Natural killer cell (primary cell): ENCODE data around the gene MGAT3. TPM values are rescaled to one million over a fixed set of nuclear protein-coding genes. Genes with fewer than 3 reads are reported as not detected.

ENCODE experiments used
- ATAC-seq, 3 donors: fragments of 150-1000 bp in 2 of 3; fragments of 200-7000 bp in 1 of 3; cut with Tn5 transposase; 1 replicate in 1 of 3; 2 replicates in 2 of 3; pipeline ENCODE4 v1.10.0; 2021; ENCODE audit warnings: mild to moderate bottlenecking in 2 of 3, moderate library complexity in 2 of 3
- DNase-seq, 2 donors: peaks; one replicate each; pipeline versions ENCODE4 v3.0.0 to v3.0.0-alpha.2; 2013 to 2021; ENCODE audit warnings: mixed read lengths in 1 of 2
- H3K27ac ChIP-seq: one replicate; pipeline ENCODE4 v1.5.1; 2013; ENCODE audit warnings: mild to moderate bottlenecking, low read length
- H3K27me3 ChIP-seq: one replicate; pipeline ENCODE4 v1.6.1; 2013; ENCODE audit warnings: low read length; ENCODE audit not compliant: control insufficient read depth, insufficient read depth
- H3K36me3 ChIP-seq: one replicate; pipeline ENCODE4 v1.6.1; 2013; ENCODE audit warnings: low read length; ENCODE audit not compliant: control insufficient read depth, insufficient read depth
- H3K4me1 ChIP-seq: one replicate; pipeline ENCODE4 v1.6.1; 2013; ENCODE audit warnings: low read length; ENCODE audit not compliant: control insufficient read depth, insufficient read depth
- H3K4me3 ChIP-seq: one replicate; pipeline ENCODE4 v1.5.1; 2013; ENCODE audit warnings: low read length
- H3K9me3 ChIP-seq: one replicate; pipeline ENCODE4 v1.6.1; 2013; ENCODE audit warnings: low read length; ENCODE audit not compliant: control insufficient read depth, insufficient read depth
- H3K27ac Mint-ChIP-seq, 2 donors: one replicate each; pipeline ENCODE4 v1.8.0; 2022; ENCODE audit warnings: mild to moderate bottlenecking in 2 of 2, mixed read lengths in 2 of 2, moderate library complexity in 1 of 2
- H3K27me3 Mint-ChIP-seq, 2 donors: one replicate each; pipeline ENCODE4 v1.8.0; 2022; ENCODE audit warnings: low read depth in 2 of 2, mixed read lengths in 2 of 2
- H3K36me3 Mint-ChIP-seq: one replicate; pipeline ENCODE4 v1.8.0; 2022; ENCODE audit warnings: mixed read lengths
- H3K4me1 Mint-ChIP-seq, 2 donors: one replicate each; pipeline ENCODE4 v1.8.0; 2022; ENCODE audit warnings: mixed read lengths in 2 of 2
- H3K4me3 Mint-ChIP-seq: one replicate; pipeline ENCODE4 v1.8.0; 2022; ENCODE audit warnings: mild to moderate bottlenecking, moderate library complexity, mixed read lengths
- H3K9me3 Mint-ChIP-seq, 2 donors: one replicate each; pipeline ENCODE4 v1.8.0; 2022; ENCODE audit warnings: mixed read lengths in 2 of 2
- CTCF ChIP-seq: fragments of 200-600 bp; IDR thresholded peaks from one replicate; pipeline ENCODE4 v1.8.0; 2022; ENCODE audit warnings: antibody characterized with exemption
- WGBS: methylation state at CpG from one replicate; pipeline ENCODE4 v1.1.7; 2013; ENCODE audit warnings: missing lambda C conversion rate; ENCODE audit not compliant: insufficient coverage; 5-methylcytosine and 5-hydroxymethylcytosine counted together
- intact Hi-C: fragments of 100-400 bp; cut with micrococcal nuclease; formaldehyde crosslinking; loops from one replicate; pipeline ENCODE4 v1.14.2; 2022
- total RNA-seq, 4 donors: library from RNA; stranded (reverse); fragments of 120-200 nt in 1 of 4; gene quantifications; one replicate each; pipeline versions ENCODE4 v1.2.3 to v1.2.4, GENCODE V29; 2013 to 2022

Gene MGAT3
- total RNA-seq, 3 donors from 2014 or later (not counting 1 experiment from before 2014, with no cell fraction given): 0.09 to 13.7 (median 0.11) TPM

- H3K4me1 ChIP-seq: peaks cover 19% of the 10 kb centered on the region
- WGBS: 55% methylated on average over 10 of the region's 10 CpGs
- no peak for TF ChIP-seq CTCF
- ATAC-seq (no peak), DNase-seq (no peak)
- Mint-ChIP-seq H3K4me3 (peak overlapping the region; percentile 1), H3K9me3 (no peaks in the 10 kb centered on the region), H3K27me3 (peaks cover 41 to 50% of the 10 kb centered on the region in 2 donors), H3K27ac (no peak overlapping the region), H3K4me1 (peaks cover 11 to 16% of the 10 kb centered on the region in 2 donors), H3K36me3 (peaks cover 6% of the 10 kb centered on the region)
- peaks cover 18% of the 10 kb centered on the region for H3K27me3 ChIP-seq
- H3K27ac ChIP-seq: no peak overlapping the region
- H3K4me3 ChIP-seq: no peak overlapping the region
- no peaks in the 10 kb centered on the region for H3K9me3 ChIP-seq
- intact Hi-C loops: no loop called here
- H3K36me3 ChIP-seq: no peaks in the 10 kb centered on the region
Measured at GRCh38 chr22:39458444-39459083, 1.8 kb downstream of the MGAT3 start.

- Histone ChIP-seq H3K27ac (no peak overlapping the region), H3K27me3 (peaks cover 18% of the 10 kb centered on the region), H3K4me1 (peaks cover 19% of the 10 kb centered on the region), H3K4me3 (no peak overlapping the region), H3K9me3 (no peaks in the 10 kb centered on the region), H3K36me3 (no peaks in the 10 kb centered on the region)
- Mint-ChIP-seq H3K9me3 (no peaks in the 10 kb centered on the region), H3K4me1 (peaks cover 11 to 16% of the 10 kb centered on the region in 2 donors), H3K4me3 (no peak overlapping the region), H3K36me3 (peaks cover 6% of the 10 kb centered on the region), H3K27ac (no peak overlapping the region), H3K27me3 (peaks cover 33 to 43% of the 10 kb centered on the region in 2 donors)
- ATAC-seq (no peak), DNase-seq (no peak)
- 87% methylated on average over 11 of the region's 11 CpGs for WGBS
- TF ChIP-seq CTCF: no peak
- intact Hi-C loops: no loop called here
Measured at GRCh38 chr22:39459681-39460080, 2.9 kb downstream of the MGAT3 start.

- DNase-seq (no peak), ATAC-seq (no peak)
- 51% methylated on average over 13 of the region's 13 CpGs for WGBS
- no peaks in the 10 kb centered on the region for H3K9me3 Mint-ChIP-seq
- no peaks in the 10 kb centered on the region for H3K36me3 ChIP-seq
- H3K27ac ChIP-seq: peak overlapping the region; percentile 31
- H3K4me3 Mint-ChIP-seq: no peak overlapping the region
- H3K27me3 ChIP-seq: peaks cover 10% of the 10 kb centered on the region
- TF ChIP-seq CTCF: no peak
- H3K4me1 Mint-ChIP-seq: peaks cover 4 to 9% of the 10 kb centered on the region in 2 donors
- intact Hi-C loops: no loop called here
- H3K36me3 Mint-ChIP-seq: no peaks in the 10 kb centered on the region
- no peak overlapping the region for H3K4me3 ChIP-seq
- H3K9me3 ChIP-seq: no peaks in the 10 kb centered on the region
- H3K27ac Mint-ChIP-seq: no peak overlapping the region
- H3K27me3 Mint-ChIP-seq: peaks cover 17 to 32% of the 10 kb centered on the region in 2 donors
- peaks cover 21% of the 10 kb centered on the region for H3K4me1 ChIP-seq
Measured at GRCh38 chr22:39462443-39463221, 5.8 kb downstream of the MGAT3 start.
